HepG2 (cell line): ENCODE results near the gene LRRN4. TPM values are rescaled to one million over a fixed set of nuclear protein-coding genes. Genes with fewer than 3 reads are reported as not detected.

Experiments
- BCL6 ChIP-seq: IDR thresholded peaks from 2 replicates; pipeline ENCODE4 v1.6.1; 2016; ENCODE audit warnings: missing genetic modification reagents, missing compliant biosample characterization
- GATAD1 ChIP-seq: IDR thresholded peaks from 2 replicates; pipeline ENCODE4 v1.6.1; 2016; ENCODE audit warnings: missing genetic modification reagents, missing compliant biosample characterization
- HNF1A ChIP-seq, 2 experiments: sonication (generic) in 1 of 2; formaldehyde crosslinking in 1 of 2; IDR thresholded peaks; 2 replicates each; pipeline versions ENCODE4 v1.4.0 to v1.6.1; 2016 to 2020; ENCODE audit warnings: borderline replicate concordance in 1 of 2, low read depth in 1 of 2, mild to moderate bottlenecking in 1 of 2, missing genetic modification reagents in 1 of 2
- LCORL ChIP-seq, 2 experiments: fragments of 450-650 bp in 1 of 2; sonication (generic) in 1 of 2; formaldehyde crosslinking in 1 of 2; IDR thresholded peaks; 2 replicates each; pipeline versions ENCODE4 v1.5.0 to v1.6.1; 2017 to 2020; ENCODE audit warnings: antibody characterized with exemption in 1 of 2, missing genetic modification reagents in 1 of 2
- MXD4 ChIP-seq: IDR thresholded peaks from 2 replicates; pipeline ENCODE4 v1.6.1; 2016; ENCODE audit warnings: mild to moderate bottlenecking, missing biosample characterization, missing genetic modification reagents
- NCOA1 ChIP-seq: sonication (generic); formaldehyde crosslinking; IDR thresholded peaks from 2 replicates; pipeline ENCODE4 v1.9.0; 2021; ENCODE audit warnings: missing genetic modification reagents
- NFKBIZ ChIP-seq: IDR thresholded peaks from 2 replicates; pipeline ENCODE4 v1.6.1; 2018; ENCODE audit warnings: missing genetic modification reagents, missing compliant biosample characterization
- PAXIP1 ChIP-seq: sonication (generic); formaldehyde crosslinking; conservative IDR thresholded peaks from 2 replicates; pipeline ENCODE4 v1.4.0; 2020; ENCODE audit warnings: mild to moderate bottlenecking, missing genetic modification reagents, moderate library complexity
- SOX13 ChIP-seq, 3 experiments: fragments of 450-650 bp in 1 of 3; sonication (generic) in 1 of 3; formaldehyde crosslinking in 1 of 3; IDR thresholded peaks in 2 of 3; conservative IDR thresholded peaks in 1 of 3; 2 replicates each; pipeline versions ENCODE4 v1.5.0 to v1.6.1; 2016 to 2020; ENCODE audit warnings: antibody characterized with exemption in 1 of 3, mild to moderate bottlenecking in 1 of 3, missing compliant biosample characterization in 1 of 3, missing genetic modification reagents in 1 of 3, moderate library complexity in 1 of 3
- SOX5 ChIP-seq: IDR thresholded peaks from 2 replicates; pipeline ENCODE4 v1.6.1; 2016; ENCODE audit warnings: borderline replicate concordance
- SRF ChIP-seq: IDR thresholded peaks from 2 replicates; pipeline ENCODE4 v1.6.1; 2011; ENCODE audit warnings: mild to moderate bottlenecking, low read depth, low read length, moderate library complexity
- ZFP36L2 ChIP-seq: sonication (generic); formaldehyde crosslinking; IDR thresholded peaks from 2 replicates; pipeline ENCODE4 v1.4.0; 2020; ENCODE audit warnings: missing genetic modification reagents
- ZGPAT ChIP-seq: IDR thresholded peaks from 2 replicates; pipeline ENCODE4 v1.6.1; 2016; ENCODE audit warnings: mild to moderate bottlenecking
- ZNF512 ChIP-seq: sonication (generic); formaldehyde crosslinking; IDR thresholded peaks from 2 replicates; pipeline ENCODE4 v1.4.0; 2020; ENCODE audit warnings: mild to moderate bottlenecking, missing genetic modification reagents
- ZNF543 ChIP-seq: sonication (generic); formaldehyde crosslinking; IDR thresholded peaks from 2 replicates; pipeline ENCODE4 v1.4.0; 2020; ENCODE audit warnings: mild to moderate bottlenecking, missing genetic modification reagents
- ZNF615 ChIP-seq: sonication (generic); formaldehyde crosslinking; IDR thresholded peaks from 2 replicates; pipeline ENCODE4 v1.5.0; 2020; ENCODE audit warnings: mild to moderate bottlenecking, missing genetic modification reagents, borderline replicate concordance
- ZNF781 ChIP-seq: sonication (generic); formaldehyde crosslinking; IDR thresholded peaks from 2 replicates; pipeline ENCODE4 v1.5.1; 2020; ENCODE audit warnings: borderline replicate concordance, mild to moderate bottlenecking, missing genetic modification reagents; ENCODE audit errors: not compliant biosample characterization
- ZSCAN9 ChIP-seq: IDR thresholded peaks from 2 replicates; pipeline ENCODE4 v1.6.1; 2016; ENCODE audit warnings: borderline replicate concordance
- polyA plus RNA-seq, 8 experiments: library from polyadenylated mRNA; depleted of rRNA in 3 of 8; stranded (reverse) in 7 of 8; unstranded in 1 of 8; fragments of >200 nt; fragmentation: Illumina TruSeq in 4 of 8; extraction: Trizol in 4 of 8; gene quantifications; 2 replicates each; pipeline versions ENCODE4 v1.2.1 to v1.2.3, GENCODE V29; 2011 to 2016; ENCODE audit warnings: low read depth in 4 of 8, missing spikeins in 1 of 8, mixed read lengths in 1 of 8; ENCODE audit not compliant: insufficient read depth in 1 of 8
- total RNA-seq, 5 experiments: library from RNA; depleted of rRNA; stranded (reverse); fragments of >200 nt; fragmentation: Illumina TruSeq; extraction: Trizol; gene quantifications; 2 replicates each; pipeline ENCODE4 v1.2.3, GENCODE V29; 2016; ENCODE audit warnings: low read depth in 1 of 5

Gene LRRN4
- total and polyA plus RNA-seq, 2 of the 13 experiments (the other 11 are each of a cell fraction or from before 2014, with no cell fraction given) = 0.15 to 0.20 TPM

GRCh38 chr20:6095409-6095808, 41.5 kb upstream of the LRRN4 start (continued):
- peak; percentile 63 for TF ChIP-seq HNF1A (IDR thresholded peaks at IDR 0.05; ENCODE audit: low read depth)
- TF ChIP-seq HNF1A (CRISPR knock-in tag; IDR thresholded peaks at IDR 0.05; ENCODE audit: borderline replicate concordance) = no peak; the same call in 1 of the 2 replicates
- no peak for TF ChIP-seq MXD4
- TF ChIP-seq SOX5 = peak; percentile 96
- TF ChIP-seq ZNF543 (CRISPR knock-in tag) = no peak
- 0 out of 2 replicates have a peak, but pooled peaks have one; percentile 12 for TF ChIP-seq NFKBIZ
- TF ChIP-seq ZSCAN9 = no peak
- no peak for TF ChIP-seq NCOA1 (CRISPR knock-in tag)
- no peak for TF ChIP-seq LCORL (IDR thresholded peaks at IDR 0.05)
- TF ChIP-seq LCORL (CRISPR knock-in tag; IDR thresholded peaks at IDR 0.05) = no peak
- no peak for TF ChIP-seq ZFP36L2
- peak; percentile 39; the same call in 1 of the 2 replicates for TF ChIP-seq ZGPAT
- TF ChIP-seq SRF = no peak
- TF ChIP-seq ZNF512 (CRISPR knock-in tag) = no peak
- TF ChIP-seq ZNF781 (CRISPR knock-in tag) = no peak
- peak; percentile 78 for TF ChIP-seq BCL6 (CRISPR knock-in tag)
- TF ChIP-seq PAXIP1 = peak; percentile 73
- 0 out of 2 replicates have a peak, but pooled peaks have one; percentile 17 for TF ChIP-seq GATAD1
- TF ChIP-seq SOX13 (IDR thresholded peaks at IDR 0.05) = no peak
- TF ChIP-seq SOX13 (CRISPR knock-in tag; conservative IDR thresholded peaks at IDR 0.05 in 1 of 2, IDR thresholded peaks at IDR 0.05 in 1 of 2) = peak in 1 of 2 experiments; percentile 95; a peak in 2 of 4 replicates
- no peak for TF ChIP-seq ZNF615 (CRISPR knock-in tag)
